Fibroblast of the aortic adventitia (primary cell): ENCODE results near the gene S100A9. TPM values are rescaled to one million over a fixed set of nuclear protein-coding genes. Genes with fewer than 3 reads are reported as not detected.
"Not testable (repeated sequence)": the region's sequence is repeated elsewhere in the genome, so short reads cannot be mapped to it uniquely, and the experiment has no call there.

Experiments
- DNase-seq: peaks from one replicate; pipeline ENCODE4 v3.0.0-alpha.2; 2010; ENCODE audit warnings: low read depth
- H3K4me3 ChIP-seq: 2 replicates; pipeline ENCODE4 v1.5.1; 2011; ENCODE audit warnings: low read depth, mild to moderate bottlenecking, control low read depth, low read length, moderate library complexity
- total RNA-seq: library from RNA; depleted of rRNA; stranded (reverse); fragments of >200 nt; gene quantifications from 2 replicates; pipeline ENCODE4 v1.2.3, GENCODE V29; 2012; ENCODE audit warnings: low replicate concordance
- TF ChIP-seq, protein P1 (sequence below): IDR thresholded peaks from 2 replicates; pipeline ENCODE4 v1.5.1; 2011; ENCODE audit warnings: mild to moderate bottlenecking, low read length, control low read depth, inconsistent platforms; ENCODE audit not compliant: insufficient read depth

Gene S100A9
- not detected in 2 replicates for total RNA-seq

DNA sequence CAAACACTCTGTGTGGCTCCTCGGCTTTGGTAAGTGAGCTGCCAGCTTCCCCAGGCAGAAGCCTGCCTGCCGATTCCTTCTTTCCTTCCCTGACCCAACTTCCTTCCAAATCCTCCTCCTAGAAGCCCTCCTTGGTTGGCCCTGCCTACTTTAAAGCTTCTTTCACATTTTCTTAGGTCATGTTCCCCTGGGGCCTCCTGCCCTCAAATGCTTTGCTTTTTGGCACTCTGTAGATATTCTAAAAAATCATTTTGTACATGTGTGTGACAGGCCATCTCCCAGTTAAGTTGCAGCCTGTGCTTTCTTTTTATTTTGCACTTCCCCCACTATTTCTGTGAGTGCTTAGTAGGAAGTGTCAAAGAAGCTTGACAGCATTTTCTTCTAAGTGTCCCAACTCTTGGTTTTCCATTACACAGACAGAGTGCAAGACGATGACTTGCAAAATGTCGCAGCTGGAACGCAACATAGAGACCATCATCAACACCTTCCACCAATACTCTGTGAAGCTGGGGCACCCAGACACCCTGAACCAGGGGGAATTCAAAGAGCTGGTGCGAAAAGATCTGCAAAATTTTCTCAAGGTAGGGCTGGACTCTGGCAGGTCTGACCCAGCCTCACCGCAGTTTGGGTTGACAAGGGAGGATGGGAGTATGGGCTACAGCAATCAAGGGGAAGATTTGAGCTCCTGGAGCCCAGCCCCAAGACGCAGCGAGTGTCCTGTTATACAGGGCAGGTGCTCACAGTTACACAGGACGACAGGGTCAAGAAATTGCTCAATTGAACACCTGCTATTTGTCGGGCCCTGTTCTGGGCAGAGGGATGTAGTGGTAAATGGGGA lies at the start of gene S100A9:
S100A9 (plus strand) TSS at position 2 of the 838 bp plus-strand sequence; CDS start at position 432, 430 bp downstream.
- DNase-seq = no peak

GRCh38 chr1:153308540-153308939 lies 49.1 kb upstream of the S100A9 start:
- no peak for DNase-seq
- TF ChIP-seq, protein P1, sequence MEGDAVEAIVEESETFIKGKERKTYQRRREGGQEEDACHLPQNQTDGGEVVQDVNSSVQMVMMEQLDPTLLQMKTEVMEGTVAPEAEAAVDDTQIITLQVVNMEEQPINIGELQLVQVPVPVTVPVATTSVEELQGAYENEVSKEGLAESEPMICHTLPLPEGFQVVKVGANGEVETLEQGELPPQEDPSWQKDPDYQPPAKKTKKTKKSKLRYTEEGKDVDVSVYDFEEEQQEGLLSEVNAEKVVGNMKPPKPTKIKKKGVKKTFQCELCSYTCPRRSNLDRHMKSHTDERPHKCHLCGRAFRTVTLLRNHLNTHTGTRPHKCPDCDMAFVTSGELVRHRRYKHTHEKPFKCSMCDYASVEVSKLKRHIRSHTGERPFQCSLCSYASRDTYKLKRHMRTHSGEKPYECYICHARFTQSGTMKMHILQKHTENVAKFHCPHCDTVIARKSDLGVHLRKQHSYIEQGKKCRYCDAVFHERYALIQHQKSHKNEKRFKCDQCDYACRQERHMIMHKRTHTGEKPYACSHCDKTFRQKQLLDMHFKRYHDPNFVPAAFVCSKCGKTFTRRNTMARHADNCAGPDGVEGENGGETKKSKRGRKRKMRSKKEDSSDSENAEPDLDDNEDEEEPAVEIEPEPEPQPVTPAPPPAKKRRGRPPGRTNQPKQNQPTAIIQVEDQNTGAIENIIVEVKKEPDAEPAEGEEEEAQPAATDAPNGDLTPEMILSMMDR = no peak
- no peak overlapping the region for H3K4me3 ChIP-seq

More for the DNA sequence above, at the start of gene S100A9:
- TF ChIP-seq, protein P1 = no peak
- H3K4me3 ChIP-seq = no peak within 1 kb of the TSS

GRCh38 chr1:153309441-153309840 lies 48.2 kb upstream of the S100A9 start:
- no peak for DNase-seq
- TF ChIP-seq, protein P1 = no peak
- no peak overlapping the region for H3K4me3 ChIP-seq

DNA sequence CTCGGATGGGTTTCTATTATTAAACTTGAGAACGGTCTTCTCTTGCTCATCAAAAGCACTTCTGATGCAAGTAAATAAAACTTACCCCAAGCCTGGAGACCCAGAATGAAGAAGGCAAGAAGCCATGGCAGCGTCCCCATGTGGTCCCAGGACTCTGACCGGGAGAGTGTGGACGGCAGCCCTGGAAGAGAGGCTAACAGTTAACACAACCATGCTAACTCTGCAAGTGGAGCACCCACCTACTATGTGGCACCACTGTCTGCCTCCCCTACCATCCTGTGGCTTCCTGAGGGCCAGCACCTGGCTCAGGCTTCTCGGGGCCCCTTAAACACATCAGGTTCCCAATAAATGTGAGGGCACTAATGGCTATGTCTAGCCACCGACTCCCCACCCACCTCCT lies 47.1 kb upstream of the S100A9 start:
- TF ChIP-seq, protein P1 = no peak
- H3K4me3 ChIP-seq = no peak overlapping the region
- no peak for DNase-seq

DNA sequence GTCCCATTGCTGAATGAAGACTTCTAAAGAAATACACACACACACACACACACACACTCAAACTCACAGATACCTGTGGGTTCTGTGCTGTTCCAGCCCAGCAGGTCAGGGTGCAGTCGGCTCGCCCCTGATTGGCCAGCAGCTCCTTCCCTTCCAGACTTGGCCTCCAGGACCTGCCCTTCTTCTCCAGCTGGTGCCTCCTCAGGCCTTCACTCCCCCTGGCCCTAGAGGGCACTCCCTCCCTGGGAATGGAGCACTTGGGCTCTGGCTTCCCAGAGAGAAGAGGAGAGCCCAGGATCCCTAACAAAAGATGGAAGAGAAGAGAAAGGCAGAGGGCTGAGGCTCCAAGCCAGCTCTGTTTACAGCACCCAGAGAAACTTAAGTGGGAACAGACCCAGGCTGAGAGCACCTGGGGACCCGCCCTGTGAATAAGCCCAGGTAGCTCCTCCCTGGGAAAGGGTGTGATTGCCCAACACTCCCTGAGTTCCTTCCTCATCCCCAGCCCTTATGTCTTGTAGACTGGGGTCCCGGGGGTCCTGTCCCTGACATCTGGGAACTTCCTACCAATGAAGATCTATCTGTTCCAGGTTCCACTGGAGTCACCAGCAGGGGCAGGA lies 45.0 kb upstream of the S100A9 start, which contains the start of gene PGLYRP3:
PGLYRP3 (minus strand) TSS at position 383 of the 617 bp plus-strand sequence. CDS start 2,287 bp downstream, outside the sequence.
- DNase-seq = no peak
- H3K4me3 ChIP-seq = no peak within 1 kb of the TSS
- TF ChIP-seq, protein P1 = no peak

- TF ChIP-seq, protein P1 = no peak
- H3K4me3 ChIP-seq = no peak overlapping the region
- no peak for DNase-seq
Observed at GRCh38 chr1:153313288-153313687, 44.4 kb upstream of the S100A9 start.

- DNase-seq, H3K4me3 ChIP-seq: not testable (repeated sequence)
Observed at GRCh38 chr1:153314388-153314787, 43.3 kb upstream of the S100A9 start.

- DNase-seq, H3K4me3 ChIP-seq: not testable (repeated sequence)
Observed at GRCh38 chr1:153316013-153316412, 41.6 kb upstream of the S100A9 start.

- not testable (repeated sequence) for H3K4me3 ChIP-seq, DNase-seq
Observed at GRCh38 chr1:153318145-153318544, 39.5 kb upstream of the S100A9 start.
